ENCODE results near the gene BTF3. TPM values are rescaled to one million over a fixed set of nuclear protein-coding genes. Genes with fewer than 3 reads are reported as not detected.

Gene BTF3
- total RNA-seq, 6 donors from 2014 or later, result 152 to 415 (median 344) TPM

DNA sequence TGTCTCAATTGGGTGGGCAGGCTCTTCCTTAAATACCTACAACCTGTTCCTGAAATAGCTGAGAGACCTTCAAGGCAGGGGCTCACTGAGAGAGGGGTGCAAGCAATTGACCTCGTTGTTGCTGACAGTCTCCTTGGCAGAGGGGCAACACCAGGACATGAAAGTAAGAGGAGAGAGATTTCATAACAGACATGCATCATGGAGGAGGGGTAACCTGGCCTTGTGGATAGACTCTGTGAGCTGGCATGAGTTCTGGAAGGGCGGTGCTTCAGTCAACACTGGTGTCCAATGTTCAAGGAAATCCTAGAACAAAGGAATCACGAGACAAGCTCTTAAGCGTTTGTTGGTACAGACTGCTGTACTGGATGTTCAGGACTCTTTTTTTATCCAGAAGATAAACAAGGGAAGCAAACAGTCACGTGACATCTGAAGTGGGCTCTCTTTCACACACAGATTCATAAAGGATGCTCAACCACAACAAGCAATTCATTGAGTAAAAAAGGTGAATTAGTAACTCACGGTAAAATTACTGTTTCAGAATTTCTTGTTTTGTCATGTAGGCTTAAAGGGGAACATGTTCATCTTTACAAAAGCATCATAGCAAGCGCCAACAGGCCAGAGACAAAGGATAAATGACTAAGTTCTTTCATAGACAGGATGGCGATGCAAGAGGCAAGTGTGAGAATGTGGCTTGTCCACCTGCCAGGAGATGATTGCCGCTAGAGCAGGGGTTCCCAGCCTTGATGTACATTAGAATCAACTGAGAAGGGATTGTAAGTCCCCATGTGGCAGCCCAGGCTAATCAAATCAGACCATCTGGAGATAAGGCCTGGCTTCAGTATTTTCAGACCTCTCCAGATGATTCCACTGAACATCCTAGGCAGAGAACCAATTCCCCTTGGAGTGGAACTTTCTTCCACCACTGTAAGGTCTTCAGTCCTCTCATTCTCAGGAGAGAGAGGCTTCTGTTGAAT lies 46.5 kb downstream of the BTF3 start:
- Histone ChIP-seq H3K27me3 (no peaks in the 10 kb centered on the region), H3K4me3 (no peak overlapping the region), H3K27ac (peak overlapping the region in 3 of 4 donors; percentile 9 to 79 (median 75)), H3K4me1 (peaks cover 15 to 40% (median 24%) of the 10 kb centered on the region in 4 donors), H3K9me3 (no peaks in the 10 kb centered on the region), H3K36me3 (no peaks in the 10 kb centered on the region)
- ATAC-seq (ENCODE audit: low FRiP score in 2 of 2) (peak; percentile 40 to 56), DNase-seq (peak in 1 of 2 donors; percentile 76)
- TF ChIP-seq CTCF (IDR thresholded peaks at IDR 0.05) (no peak), EP300 (IDR thresholded peaks at IDR 0.05) (peak in 2 of 4 donors; percentile 78 to 90), POLR2AphosphoS5 (IDR thresholded peaks at IDR 0.05) (peak in 1 of 2 donors; percentile 73)
- 47 to 52% methylated on average over 9 of the region's 9 CpGs for WGBS, 2 donors

GRCh38 chr5:73545403-73545779 lies 47.1 kb downstream of the BTF3 start:
- H3K27ac ChIP-seq, result peak overlapping the region in 2 of 4 donors; percentile 75 to 79
- WGBS, 2 donors, result 70 to 94% methylated on average over 1 of the region's 1 CpG
- H3K9me3 ChIP-seq, result no peaks in the 10 kb centered on the region
- no peaks in the 10 kb centered on the region for H3K36me3 ChIP-seq
- no peak for TF ChIP-seq POLR2AphosphoS5 (IDR thresholded peaks at IDR 0.05)
- TF ChIP-seq CTCF (IDR thresholded peaks at IDR 0.05), result no peak
- no peak for TF ChIP-seq POLR2A (IDR thresholded peaks at IDR 0.05)
- no peak for TF ChIP-seq EP300 (IDR thresholded peaks at IDR 0.05)
- ATAC-seq (ENCODE audit: low FRiP score in 2 of 2) (no peak), DNase-seq (no peak)
- peaks cover 15 to 40% (median 24%) of the 10 kb centered on the region in 4 donors for H3K4me1 ChIP-seq
- H3K27me3 ChIP-seq, result no peaks in the 10 kb centered on the region
- no peak overlapping the region for H3K4me3 ChIP-seq

DNA sequence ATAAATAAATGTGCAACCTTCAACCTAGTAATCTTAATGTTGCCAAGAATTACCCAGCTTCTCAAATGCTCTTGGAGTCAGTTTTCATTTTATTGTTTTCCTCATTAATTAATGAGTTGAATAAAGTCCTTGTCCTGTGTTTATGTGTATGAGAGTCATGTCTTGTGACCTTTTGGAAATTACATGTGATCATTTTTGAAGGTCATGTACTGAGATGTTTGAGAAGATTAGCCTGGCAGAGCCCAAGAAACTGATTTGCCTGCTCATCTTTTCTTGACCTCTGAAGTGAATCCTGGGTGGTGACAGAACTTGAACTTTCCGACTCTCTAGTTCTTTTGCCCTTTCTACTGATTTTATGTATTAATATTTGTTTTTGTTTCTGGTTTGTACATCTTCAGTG lies 51.8 kb downstream of the BTF3 start:
- no peak overlapping the region for H3K4me3 ChIP-seq
- peaks cover 18 to 35% (median 22%) of the 10 kb centered on the region in 4 donors for H3K36me3 ChIP-seq
- TF ChIP-seq POLR2AphosphoS5 (IDR thresholded peaks at IDR 0.05), result no peak
- no peak for TF ChIP-seq POLR2A (IDR thresholded peaks at IDR 0.05)
- TF ChIP-seq EP300 (IDR thresholded peaks at IDR 0.05), result no peak
- TF ChIP-seq CTCF (IDR thresholded peaks at IDR 0.05), result no peak
- 87 to 100% methylated on average over 1 of the region's 1 CpG for WGBS, 2 donors
- no peak overlapping the region for H3K27ac ChIP-seq
- DNase-seq, result no peak
- H3K4me1 ChIP-seq, result peaks cover 0 to 4% (median 3%) of the 10 kb centered on the region in 4 donors
- no peaks in the 10 kb centered on the region for H3K27me3 ChIP-seq
- no peaks in the 10 kb centered on the region for H3K9me3 ChIP-seq
- ATAC-seq (ENCODE audit: low FRiP score in 2 of 2), result no peak

DNA sequence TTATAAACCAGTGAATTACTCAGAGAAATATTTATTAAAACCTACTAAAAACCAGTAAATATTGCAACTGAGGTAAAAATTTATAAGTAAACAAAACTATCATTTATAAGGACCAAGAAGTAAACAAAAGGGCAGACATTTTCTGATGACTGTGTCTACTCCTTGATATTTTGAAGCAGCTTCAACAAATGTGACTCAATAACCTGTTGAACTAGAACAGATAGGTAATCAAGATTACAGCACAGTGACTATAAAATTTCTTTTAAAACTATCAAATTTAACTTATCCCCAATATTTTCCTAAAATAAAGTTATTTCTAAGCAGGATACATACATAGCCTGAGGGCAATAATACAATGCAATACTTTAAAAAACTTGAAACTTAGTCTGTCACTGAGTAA lies 54.4 kb downstream of the BTF3 start:
- ATAC-seq (ENCODE audit: low FRiP score in 2 of 2) (no peak), DNase-seq (no peak)
- H3K36me3 ChIP-seq, result peaks cover 25 to 60% (median 31%) of the 10 kb centered on the region in 4 donors
- H3K27ac ChIP-seq, result no peak overlapping the region
- no peak overlapping the region for H3K4me3 ChIP-seq
- TF ChIP-seq POLR2A (IDR thresholded peaks at IDR 0.05) (no peak), CTCF (IDR thresholded peaks at IDR 0.05) (no peak), EP300 (IDR thresholded peaks at IDR 0.05) (no peak), POLR2AphosphoS5 (IDR thresholded peaks at IDR 0.05) (no peak)
- no peaks in the 10 kb centered on the region for H3K4me1 ChIP-seq
- no peaks in the 10 kb centered on the region for H3K9me3 ChIP-seq
- no peaks in the 10 kb centered on the region for H3K27me3 ChIP-seq

Other genes with a start within 250 kb of the BTF3 start
- gene FOXD1, start 49.7 kb upstream of the BTF3 start, total RNA-seq, result under 1 TPM in 4 of 6 donors, not detected in 2; 0.54 to 0.79 (median 0.67) TPM
- 10 to 100 TPM; 14.1 to 84.9 (median 19.7) TPM for gene ANKRA2, start 67.2 kb downstream of the BTF3 start, total RNA-seq
- 10 to 100 TPM in 5 of 6 donors, 1 to 10 TPM in 1; 8.8 to 28.6 (median 16.5) TPM for gene UTP15, start 67.3 kb downstream of the BTF3 start, total RNA-seq
- gene ARHGEF28, start 127.8 kb downstream of the BTF3 start, total RNA-seq, result 10 to 100 TPM; 14.4 to 47.1 (median 24.4) TPM

Measured in upper lobe of left lung (tissue), 6 donors.